HG03060 (cell line): Measurements from ENCODE around the gene ZBTB4.
"Not testable (repeated sequence)": the region's sequence is repeated elsewhere in the genome, so short reads cannot be mapped to it uniquely, and the experiment has no call there.

Experiments
- ATAC-seq: cut with Tn5 transposase; IDR thresholded peaks from one replicate; pipeline ENCODE4 v1.9.1; 2021; ENCODE audit warnings: low read depth, moderate number of reproducible peaks; ENCODE audit not compliant: unreplicated experiment

ZBTB4 gene

GRCh38 chr17:7475764-7476422 is 3.5 kb downstream of the ZBTB4 start:
- ATAC-seq, result no peak

GRCh38 chr17:7474767-7475166 is 4.7 kb downstream of the ZBTB4 start:
- ATAC-seq, result not testable (repeated sequence)

GRCh38 chr17:7471729-7472128 is 7.7 kb downstream of the ZBTB4 start:
- ATAC-seq, result no peak

DNA sequence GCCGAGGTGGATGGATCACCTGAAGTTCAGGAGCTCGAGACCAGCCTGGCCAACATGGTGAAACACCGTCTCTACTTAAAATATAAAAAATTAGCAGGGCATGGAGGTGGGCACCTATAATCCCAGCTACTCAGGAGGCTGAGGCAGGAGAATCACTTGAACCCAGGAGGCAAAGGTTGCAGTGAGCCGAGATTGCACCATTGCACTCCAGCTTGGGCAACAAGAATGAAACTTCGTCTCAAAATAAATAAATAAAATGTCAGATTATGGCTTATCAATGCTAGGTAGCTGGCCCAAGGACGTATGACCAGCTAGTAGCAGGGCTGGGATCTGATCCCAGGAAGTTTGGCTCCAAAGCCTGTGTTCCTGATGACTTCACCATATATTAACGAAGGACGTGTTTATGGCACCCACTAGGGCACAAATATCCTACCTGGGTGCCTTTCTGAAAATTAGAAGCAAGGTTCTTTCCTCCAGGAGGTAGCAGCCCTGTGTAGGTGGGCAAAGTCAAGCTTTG is 8.9 kb downstream of the ZBTB4 start:
- ATAC-seq, result not testable (repeated sequence)

GRCh38 chr17:7469843-7470242 is 9.6 kb downstream of the ZBTB4 start:
- not testable (repeated sequence) for ATAC-seq

- no peak for ATAC-seq
These were observed 10.5 kb downstream of the ZBTB4 start for GRCh38 chr17:7468804-7469389.

DNA sequence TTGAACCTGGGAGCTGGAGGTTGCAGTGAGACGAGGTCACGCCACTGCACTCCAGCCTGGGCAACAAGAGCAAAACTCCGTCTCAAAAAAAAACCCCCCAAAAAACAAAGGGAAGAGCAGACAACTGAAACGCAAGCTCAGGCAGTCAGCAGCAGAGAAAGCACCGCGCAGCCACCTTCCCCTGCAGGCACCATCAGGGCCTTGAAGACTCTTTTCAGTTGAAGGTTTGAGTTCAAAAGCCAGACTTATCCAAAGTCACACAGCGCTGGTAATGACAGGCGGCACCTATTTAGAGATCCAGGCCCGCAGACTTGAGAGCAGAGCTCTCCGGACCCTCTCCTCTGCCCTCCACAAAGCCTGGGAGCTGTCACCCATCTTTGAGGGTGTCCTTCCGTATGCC is 11.1 kb downstream of the ZBTB4 start:
- no peak for ATAC-seq

DNA sequence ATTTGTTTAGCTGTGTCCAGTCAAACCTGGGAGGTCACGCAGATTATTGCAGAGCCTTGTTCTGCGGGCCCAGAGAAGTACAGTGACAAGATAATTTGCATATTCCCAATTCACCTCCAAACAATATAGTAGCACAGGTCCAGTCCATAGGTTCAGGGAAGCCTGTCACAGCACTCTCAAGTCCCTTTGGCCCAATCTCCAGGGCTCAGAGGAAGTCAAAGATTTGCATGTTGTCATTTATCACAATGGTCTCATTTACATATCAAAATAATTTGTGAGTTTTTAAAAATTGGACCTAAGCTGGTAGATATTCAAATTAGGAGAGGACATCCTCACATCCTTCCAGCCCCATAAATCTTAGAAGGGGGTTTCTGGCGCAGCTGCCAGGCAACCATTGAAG is 11.9 kb downstream of the ZBTB4 start:
- no peak for ATAC-seq

DNA sequence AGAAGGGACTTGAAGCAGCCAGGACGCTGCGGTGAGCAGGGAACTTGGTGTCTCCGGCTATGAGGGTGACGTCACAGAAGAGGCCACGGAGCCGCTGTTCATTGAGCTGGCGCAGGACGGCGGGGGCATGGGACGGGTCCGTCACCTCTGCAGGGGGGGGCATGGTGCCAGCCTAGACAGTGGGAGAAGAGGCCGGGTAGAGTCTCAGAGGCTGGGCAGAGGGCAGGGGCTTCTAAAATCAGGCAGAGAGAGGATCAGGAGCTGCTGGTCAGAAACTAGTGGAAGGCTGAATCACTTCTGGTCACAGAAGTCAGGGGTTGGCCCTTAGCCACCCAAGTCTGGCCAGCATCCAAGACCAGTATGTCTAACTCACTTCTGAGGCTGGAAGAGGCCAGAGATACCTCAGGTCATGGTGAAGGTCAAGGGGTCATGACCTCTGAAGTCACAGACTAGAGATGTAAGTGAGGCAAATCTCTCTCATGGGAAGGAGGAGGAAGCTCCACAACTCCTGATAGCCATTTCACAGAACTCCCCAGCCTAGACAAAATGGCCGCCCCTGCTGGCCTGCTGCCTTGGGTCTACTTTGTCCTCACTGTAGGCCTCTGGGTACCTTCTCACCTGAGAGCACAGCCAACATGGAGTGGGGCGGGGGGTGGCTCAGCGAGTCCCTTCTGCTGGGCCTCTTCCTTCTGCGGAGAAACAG is 12.6 kb downstream of the ZBTB4 start:
- ATAC-seq, result no peak

DNA sequence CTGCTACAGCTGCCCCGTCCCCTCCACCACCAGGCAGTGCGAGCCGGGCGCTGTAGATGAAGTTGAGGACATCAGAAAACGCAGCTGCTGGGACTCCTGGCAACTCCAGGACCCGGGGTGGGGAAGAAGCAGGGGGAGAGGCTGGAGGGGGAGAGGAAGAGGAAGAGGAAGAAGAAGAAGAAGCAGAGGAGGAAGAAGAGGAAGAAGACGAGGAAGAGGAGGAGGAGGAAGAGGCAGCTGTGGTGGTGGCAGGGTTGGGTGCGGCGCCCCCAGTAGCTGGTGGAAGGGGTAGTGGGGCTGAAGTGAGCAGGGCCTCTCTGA is 13.2 kb downstream of the ZBTB4 start:
- no peak for ATAC-seq

DNA sequence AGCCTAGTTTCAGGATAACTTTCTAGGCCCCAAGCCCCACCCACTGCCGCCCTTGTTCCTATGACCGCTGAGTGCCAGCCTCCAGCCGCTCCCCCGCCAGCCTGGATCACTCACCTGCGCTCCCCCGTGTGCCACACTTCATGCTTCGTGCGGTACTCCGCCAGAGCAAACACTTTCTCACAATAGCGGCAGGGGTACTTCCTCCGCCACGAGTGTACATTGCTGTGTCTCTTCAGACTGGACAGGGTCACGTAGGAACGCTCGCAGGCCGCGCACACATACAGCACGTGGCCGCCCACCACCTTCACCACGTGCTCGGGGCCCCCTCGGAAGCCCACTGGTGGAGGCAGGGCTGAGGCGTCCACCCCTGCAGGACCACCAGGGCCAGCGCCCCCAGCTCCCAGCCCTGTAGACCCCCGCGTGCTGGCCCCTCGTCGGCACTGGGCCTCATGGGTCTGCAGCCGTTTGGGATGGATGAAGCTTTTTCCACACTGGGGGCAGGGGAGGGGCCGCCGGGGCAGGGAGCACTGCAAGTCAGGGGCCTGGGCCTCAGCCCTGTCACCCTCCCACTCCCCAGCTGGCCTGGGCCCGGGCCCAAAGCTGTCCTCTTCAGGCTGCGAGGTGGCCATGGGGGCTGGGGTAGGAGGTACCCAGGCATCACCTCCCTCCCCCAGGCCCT is 13.7 kb downstream of the ZBTB4 start:
- ATAC-seq, result no peak

GRCh38 chr17:7464081-7464480 is 15.3 kb downstream of the ZBTB4 start:
- ATAC-seq, result no peak

DNA sequence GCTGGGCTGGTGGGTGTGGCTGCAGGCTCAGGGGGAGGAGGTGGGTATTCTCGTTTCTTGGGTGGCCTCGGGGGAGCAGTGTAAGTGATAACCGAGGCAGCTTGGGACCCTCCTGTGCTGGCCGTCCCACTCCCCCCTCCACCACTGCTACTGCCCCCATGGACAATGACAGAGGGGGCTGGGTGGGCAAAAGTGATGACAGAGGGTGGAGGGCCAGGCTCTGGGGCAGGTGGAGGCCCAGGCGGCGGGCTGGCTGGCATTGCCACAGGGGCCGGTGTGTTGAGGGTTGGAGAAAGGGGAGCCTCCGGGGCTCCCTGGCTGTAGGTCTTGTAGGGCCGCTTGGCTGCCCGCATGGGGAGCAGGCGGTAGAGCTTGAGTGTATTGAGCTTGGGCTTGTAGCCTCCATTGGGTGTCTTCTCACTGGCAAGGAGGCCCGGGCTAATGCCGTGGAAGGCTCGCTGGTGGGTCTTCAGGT is 16.0 kb downstream of the ZBTB4 start:
- no peak for ATAC-seq

GRCh38 chr17:7462474-7463371 is 16.7 kb downstream of the ZBTB4 start:
- ATAC-seq, result no peak

GRCh38 chr17:7460850-7461660 is 18.4 kb downstream of the ZBTB4 start:
- ATAC-seq, result no peak

DNA sequence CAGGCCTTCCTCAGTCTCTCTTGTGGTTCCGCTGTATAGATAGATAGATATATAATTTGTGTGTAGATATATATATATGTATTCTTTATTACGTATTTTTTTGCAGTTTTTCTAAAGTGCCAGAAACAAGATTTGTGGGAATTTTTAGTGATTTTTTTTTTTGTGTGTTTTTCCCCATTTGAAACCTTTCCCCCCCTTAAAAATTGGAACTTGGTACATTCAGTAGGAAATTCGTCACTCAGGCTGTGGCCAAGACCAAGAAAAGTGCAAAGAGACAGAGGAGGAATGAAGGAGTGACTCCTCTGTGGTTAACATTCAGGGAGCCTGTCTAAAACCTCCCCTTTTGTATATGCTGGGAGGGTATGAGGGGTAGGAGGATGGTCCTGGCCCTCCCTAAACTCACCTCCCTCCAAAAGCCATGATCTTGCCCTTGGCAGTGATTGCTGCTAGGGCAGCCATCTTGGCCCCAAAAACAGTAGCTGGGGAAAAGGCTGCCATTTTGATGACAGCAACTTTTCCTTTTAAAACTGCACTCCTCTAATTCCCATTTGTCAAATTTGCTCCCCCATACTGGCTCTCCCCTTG is 19.4 kb downstream of the ZBTB4 start:
- ATAC-seq, result no peak

DNA sequence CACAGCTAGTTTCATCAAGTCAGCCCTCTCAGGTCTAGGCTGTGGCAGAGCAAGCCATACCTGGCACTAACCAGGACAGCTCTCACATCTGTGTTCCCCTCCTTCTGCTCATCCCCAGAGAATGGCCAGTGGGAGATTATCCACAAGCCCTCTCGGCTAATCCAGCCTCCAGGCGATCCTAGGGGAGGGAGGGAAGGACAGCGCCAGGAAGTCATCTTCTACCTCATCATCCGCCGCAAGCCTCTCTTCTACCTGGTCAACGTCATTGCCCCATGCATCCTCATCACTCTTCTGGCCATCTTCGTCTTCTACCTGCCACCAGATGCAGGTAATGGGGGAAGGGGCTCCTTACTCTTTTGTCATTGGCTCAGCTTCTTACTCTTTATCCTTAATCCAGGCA is 31.0 kb downstream of the ZBTB4 start:
- no peak for ATAC-seq

GRCh38 chr17:7445619-7445968 is 33.8 kb downstream of the ZBTB4 start:
- no peak for ATAC-seq
